GM20431 (cell line): ENCODE results near the gene VSIG10.
"Not testable (repeated sequence)": the region's sequence is repeated elsewhere in the genome, so short reads cannot be mapped to it uniquely, and the experiment has no call there.

ENCODE experiments used
- in situ Hi-C: fragments of 300-500 bp; cut with MseI, MboI; formaldehyde crosslinking; loops from one replicate; pipeline ENCODE4 v1.15.0; 2020; ENCODE audit warnings: low sequenced_read_pairs; ENCODE audit not compliant: unreplicated experiment

The VSIG10 gene

GRCh38 chr12:118103601-118104382, at the start of gene VSIG10:
VSIG10 (minus strand) TSS chr12:118104011; CDS start chr12:118103671, 340 bp downstream.
- in situ Hi-C loops, result no loop called here

- in situ Hi-C loops, result no loop called here
Measured at GRCh38 chr12:118151755-118152154, 47.9 kb upstream of the VSIG10 start.

- in situ Hi-C loops, result no loop called here
Measured at GRCh38 chr12:118150625-118151024, 46.8 kb upstream of the VSIG10 start.

GRCh38 chr12:118148287-118148686, 44.5 kb upstream of the VSIG10 start:
- in situ Hi-C loops, result no loop called here

GRCh38 chr12:118145798-118146156, 42.0 kb upstream of the VSIG10 start:
- in situ Hi-C loops, result no loop called here

GRCh38 chr12:118145113-118145797, 41.4 kb upstream of the VSIG10 start:
- in situ Hi-C loops, result no loop called here

GRCh38 chr12:118144499-118144898, 40.7 kb upstream of the VSIG10 start:
- in situ Hi-C loops, result no loop called here

- in situ Hi-C loops, result no loop called here
Measured at GRCh38 chr12:118140825-118141224, 37.0 kb upstream of the VSIG10 start.

GRCh38 chr12:118137148-118137678, 33.4 kb upstream of the VSIG10 start:
- in situ Hi-C loops, result no loop called here

GRCh38 chr12:118136559-118137003, 32.8 kb upstream of the VSIG10 start:
- in situ Hi-C loops, result no loop called here

GRCh38 chr12:118135788-118136558, 32.2 kb upstream of the VSIG10 start, which contains the start of gene PEBP1:
PEBP1 (plus strand) TSS chr12:118136124; CDS start chr12:118136210, 86 bp downstream.
- in situ Hi-C loops, result no loop called here

GRCh38 chr12:118129436-118129835, 25.6 kb upstream of the VSIG10 start:
- in situ Hi-C loops, result not testable (repeated sequence)

- in situ Hi-C loops, result no loop called here
Measured at GRCh38 chr12:118127867-118128266, 24.1 kb upstream of the VSIG10 start.

- in situ Hi-C loops, result no loop called here
Measured at GRCh38 chr12:118126119-118126757, 22.4 kb upstream of the VSIG10 start.

- in situ Hi-C loops, result no loop called here
Measured at GRCh38 chr12:118125743-118126118, 21.9 kb upstream of the VSIG10 start.

- in situ Hi-C loops, result no loop called here
Measured at GRCh38 chr12:118124333-118124874, 20.6 kb upstream of the VSIG10 start.

GRCh38 chr12:118122264-118122663, 18.5 kb upstream of the VSIG10 start:
- in situ Hi-C loops, result no loop called here

- in situ Hi-C loops, result no loop called here
Measured at GRCh38 chr12:118120579-118121363, 17.0 kb upstream of the VSIG10 start.

GRCh38 chr12:118119449-118119879, 15.7 kb upstream of the VSIG10 start:
- in situ Hi-C loops, result no loop called here
